ENCODE measurements around the gene STX4. TPM values are rescaled to one million over a fixed set of nuclear protein-coding genes. Genes with fewer than 3 reads are reported as not detected.

The STX4 gene
- total RNA-seq, 1 donor from 2014 or later, result 6.6 TPM

- no peak for DNase-seq (ENCODE audit: low spot score)
- peaks cover 12% of the 10 kb centered on the region for H4K20me1 ChIP-seq (ENCODE audit: low read depth)
- no peaks in the 10 kb centered on the region for H3K9me3 Mint-ChIP-seq
- no peaks in the 10 kb centered on the region for H3F3A ChIP-seq (ENCODE audit: low read depth)
- H3K4me3 Mint-ChIP-seq, result peak overlapping the region; percentile 15
- no peak overlapping the region for H3K9ac ChIP-seq
- peaks cover 6% of the 10 kb centered on the region for H3K27me3 Mint-ChIP-seq (ENCODE audit: insufficient read depth, low read depth)
- H3K4me1 ChIP-seq, result peaks cover 6% of the 10 kb centered on the region
- H3K4me3 ChIP-seq, result no peak overlapping the region
- peaks cover 27% of the 10 kb centered on the region for H3K4me1 Mint-ChIP-seq
- no peak overlapping the region for H2AFZ ChIP-seq (replicated peaks)
- peaks cover 6% of the 10 kb centered on the region for H3K79me2 ChIP-seq (ENCODE audit: low read depth)
- peaks cover 7% of the 10 kb centered on the region for H3K27me3 ChIP-seq
- H3K27ac ChIP-seq, result no peak overlapping the region
- no peak overlapping the region for H3K4me2 ChIP-seq
- H3K36me3 ChIP-seq, result no peaks in the 10 kb centered on the region
- TF ChIP-seq CTCF (IDR thresholded peaks at IDR 0.05), result no peak
- TF ChIP-seq EZH2 (IDR thresholded peaks at IDR 0.05), result no peak
- no peak for TF ChIP-seq EZH2phosphoT487 (IDR thresholded peaks at IDR 0.05)
- H3K27ac Mint-ChIP-seq, result no peak overlapping the region
- no peaks in the 10 kb centered on the region for H3K9me3 ChIP-seq (ENCODE audit: low read depth)
- H3K36me3 Mint-ChIP-seq, result no peaks in the 10 kb centered on the region
These were observed 26.8 kb upstream of the STX4 start for GRCh38 chr16:31006589-31006988.

GRCh38 chr16:31007684-31008083 is 25.7 kb upstream of the STX4 start:
- Histone ChIP-seq H3K9ac (no peak overlapping the region), H3K27ac (no peak overlapping the region), H3K36me3 (no peaks in the 10 kb centered on the region), H3K9me3 (ENCODE audit: low read depth) (no peaks in the 10 kb centered on the region), H4K20me1 (ENCODE audit: low read depth) (peaks cover 12% of the 10 kb centered on the region), H3K4me2 (no peak overlapping the region), H3K4me1 (peaks cover 6% of the 10 kb centered on the region), H3K4me3 (no peak overlapping the region), H3F3A (ENCODE audit: low read depth) (no peaks in the 10 kb centered on the region), H3K79me2 (ENCODE audit: low read depth) (peaks cover 6% of the 10 kb centered on the region), H3K27me3 (peaks cover 18% of the 10 kb centered on the region), H2AFZ (replicated peaks) (no peak overlapping the region)
- no peaks in the 10 kb centered on the region for H3K9me3 Mint-ChIP-seq
- H3K4me3 Mint-ChIP-seq, result no peak overlapping the region
- peaks cover 25% of the 10 kb centered on the region for H3K4me1 Mint-ChIP-seq
- TF ChIP-seq EZH2phosphoT487 (IDR thresholded peaks at IDR 0.05) (no peak), EZH2 (IDR thresholded peaks at IDR 0.05) (no peak), CTCF (IDR thresholded peaks at IDR 0.05) (no peak)
- peaks cover 13% of the 10 kb centered on the region for H3K27me3 Mint-ChIP-seq (ENCODE audit: insufficient read depth, low read depth)
- DNase-seq (ENCODE audit: low spot score), result no peak
- no peaks in the 10 kb centered on the region for H3K36me3 Mint-ChIP-seq
- no peak overlapping the region for H3K27ac Mint-ChIP-seq

- no peak overlapping the region for H3K4me2 ChIP-seq
- no peaks in the 10 kb centered on the region for H3K9me3 Mint-ChIP-seq
- no peaks in the 10 kb centered on the region for H3K36me3 Mint-ChIP-seq
- H3K4me1 Mint-ChIP-seq, result peaks cover 25% of the 10 kb centered on the region
- DNase-seq (ENCODE audit: low spot score), result no peak
- no peaks in the 10 kb centered on the region for H3K36me3 ChIP-seq
- H3K4me3 Mint-ChIP-seq, result no peak overlapping the region
- peaks cover 6% of the 10 kb centered on the region for H3K4me1 ChIP-seq
- H3K79me2 ChIP-seq (ENCODE audit: low read depth), result peaks cover 6% of the 10 kb centered on the region
- H3K27me3 Mint-ChIP-seq (ENCODE audit: insufficient read depth, low read depth), result peaks cover 16% of the 10 kb centered on the region
- H3F3A ChIP-seq (ENCODE audit: low read depth), result no peaks in the 10 kb centered on the region
- no peaks in the 10 kb centered on the region for H3K9me3 ChIP-seq (ENCODE audit: low read depth)
- H4K20me1 ChIP-seq (ENCODE audit: low read depth), result peaks cover 12% of the 10 kb centered on the region
- H3K9ac ChIP-seq, result no peak overlapping the region
- no peak overlapping the region for H3K4me3 ChIP-seq
- no peak overlapping the region for H3K27ac Mint-ChIP-seq
- no peak overlapping the region for H2AFZ ChIP-seq (replicated peaks)
- peaks cover 23% of the 10 kb centered on the region for H3K27me3 ChIP-seq
- TF ChIP-seq EZH2 (IDR thresholded peaks at IDR 0.05), result no peak
- no peak for TF ChIP-seq CTCF (IDR thresholded peaks at IDR 0.05)
- TF ChIP-seq EZH2phosphoT487 (IDR thresholded peaks at IDR 0.05), result no peak
- H3K27ac ChIP-seq, result no peak overlapping the region
These were observed 25.2 kb upstream of the STX4 start for GRCh38 chr16:31008149-31008548.
